Right forelimb (tissue), 1 donor: Measurements from ENCODE around the gene FBXW4.
"Not testable (repeated sequence)": the region's sequence is repeated elsewhere in the genome, so short reads cannot be mapped to it uniquely, and the experiment has no call there.

ENCODE experiments used
- DNase-seq: peaks from one replicate; pipeline ENCODE4 v3.0.0-alpha.2; 2018

Gene FBXW4

GRCh38 chr10:101616415-101617101 lies 78.4 kb downstream of the FBXW4 start:
- DNase-seq: no peak

GRCh38 chr10:101615525-101616116 lies 79.3 kb downstream of the FBXW4 start:
- no peak for DNase-seq

GRCh38 chr10:101614663-101615524 lies 80.1 kb downstream of the FBXW4 start:
- no peak for DNase-seq

- no peak for DNase-seq
Observed at GRCh38 chr10:101613646-101614045, 81.3 kb downstream of the FBXW4 start.

GRCh38 chr10:101612872-101613271 lies 82.1 kb downstream of the FBXW4 start:
- DNase-seq: no peak

GRCh38 chr10:101612086-101612485 lies 82.9 kb downstream of the FBXW4 start:
- DNase-seq: no peak

GRCh38 chr10:101611096-101611905 lies 83.7 kb downstream of the FBXW4 start:
- DNase-seq: no peak

GRCh38 chr10:101609481-101609880 lies 85.5 kb downstream of the FBXW4 start:
- DNase-seq: no peak

GRCh38 chr10:101607124-101607523 lies 87.8 kb downstream of the FBXW4 start:
- no peak for DNase-seq

- DNase-seq: peak; percentile 77
Observed at GRCh38 chr10:101602761-101603398, 92.1 kb downstream of the FBXW4 start.

GRCh38 chr10:101601541-101601940 lies 93.4 kb downstream of the FBXW4 start:
- no peak for DNase-seq

- DNase-seq: no peak
Observed at GRCh38 chr10:101597091-101597900, 97.7 kb downstream of the FBXW4 start.

- no peak for DNase-seq
Observed at GRCh38 chr10:101595591-101596433, 99.2 kb downstream of the FBXW4 start.

GRCh38 chr10:101593331-101593730 lies 101.6 kb downstream of the FBXW4 start:
- not testable (repeated sequence) for DNase-seq

- no peak for DNase-seq
Observed at GRCh38 chr10:101588879-101589278, 106.1 kb downstream of the FBXW4 start.

- DNase-seq: peak; percentile 98
Observed at GRCh38 chr10:101587725-101588653, 107.0 kb downstream of the FBXW4 start, which contains the start of the genes DPCD and POLL. Gene DPCD (plus strand): TSS chr10:101588321. CDS start chr10:101588337, 16 bp downstream. Gene POLL (minus strand): TSS chr10:101588257. CDS start chr10:101587360, 897 bp downstream.

- DNase-seq: no peak
Observed at GRCh38 chr10:101585841-101586240, 109.1 kb downstream of the FBXW4 start.

GRCh38 chr10:101580486-101581399 lies 114.2 kb downstream of the FBXW4 start:
- no peak for DNase-seq
